Adrenal gland (tissue), 12 donors: ENCODE results near the gene ERG28. TPM values are rescaled to one million over a fixed set of nuclear protein-coding genes. Genes with fewer than 3 reads are reported as not detected.

Experiments used
- DNase-seq, 7 donors: peaks; one replicate each; pipeline ENCODE4 v3.0.0-alpha.2; 2019 to 2020
- H3K27ac ChIP-seq, 5 donors: fragments of 200-600 bp; sonication (generic) in 4 of 5; 1 replicate in 3 of 5; 2 replicates in 2 of 5; pipeline versions ENCODE4 v1.5.1 to v1.8.0; 2016 to 2020; ENCODE audit warnings: mild to moderate bottlenecking in 1 of 5
- H3K27me3 ChIP-seq: fragments of 200-600 bp; 2 replicates; pipeline ENCODE4 v1.8.0; 2021
- H3K36me3 ChIP-seq, 2 donors: fragments of 200-600 bp; replicated peaks in 1 of 2; 1 replicate in 1 of 2; 2 replicates in 1 of 2; pipeline versions ENCODE4 v1.5.1 to v1.8.0; 2018 to 2022
- H3K4me1 ChIP-seq, 2 donors: fragments of 200-600 bp; replicated peaks in 1 of 2; 1 replicate in 1 of 2; 2 replicates in 1 of 2; pipeline versions ENCODE4 v1.5.1 to v1.8.0; 2018 to 2021
- H3K4me3 ChIP-seq, 4 donors: fragments of 200-600 bp; sonication (generic) in 3 of 4; one replicate each; pipeline ENCODE4 v1.5.1; 2016 to 2018
- H3K9me3 ChIP-seq, 3 donors: fragments of 200-600 bp; sonication (generic) in 1 of 3; replicated peaks in 1 of 3; 1 replicate in 2 of 3; 2 replicates in 1 of 3; pipeline versions ENCODE4 v1.5.1 to v1.8.0; 2016 to 2021
- CTCF ChIP-seq, 6 experiments: fragments of 450-650 bp in 4 of 6; fragments of 200-600 bp in 2 of 6; sonication (generic) in 1 of 6; IDR thresholded peaks; 1 replicate in 5 of 6; 2 replicates in 1 of 6; pipeline versions ENCODE4 v1.5.1 to v1.8.0; 2016 to 2021; ENCODE audit warnings: antibody characterized with exemption in 6 of 6, mild to moderate bottlenecking in 2 of 6, moderate library complexity in 1 of 6
- POLR2A ChIP-seq, 2 donors: fragments of 450-650 bp; IDR thresholded peaks; one replicate each; pipeline ENCODE4 v1.6.1; 2017; ENCODE audit warnings: antibody characterized with exemption in 2 of 2, mild to moderate bottlenecking in 2 of 2, moderate library complexity in 1 of 2
- WGBS, 4 donors: extraction: QIAGEN DNeasy Blood & Tissue Kit in 2 of 4; methylation state at CpG; one replicate each; pipeline versions ENCODE4 v1.1.5 to v1.1.7; 2013 to 2017; 5-methylcytosine and 5-hydroxymethylcytosine counted together
- intact Hi-C, 2 donors: fragments of 100-400 bp; cut with DNase I; formaldehyde crosslinking; loops; one replicate each; pipeline versions ENCODE4 v1.14.1 to v1.15.0; 2022 to 2023
- polyA plus RNA-seq, 3 donors: library from polyadenylated mRNA; stranded (reverse); fragments of 200-250 nt in 2 of 3; fragments of 350-450 nt in 1 of 3; fragmentation: Illumina TruSeq in 1 of 3; extraction: RNeasy Lipid Tissue Mini Kit (QIAGEN cat#74804) in 1 of 3; gene quantifications; one replicate each; pipeline ENCODE4 v1.2.3, GENCODE V29; 2013 to 2014
- total RNA-seq, 9 donors: library from RNA; depleted of rRNA in 4 of 9; stranded (reverse); fragments of >200 nt in 4 of 9; fragments of 120-200 nt in 1 of 9; fragmentation: NEBNext Ultra II Directional in 1 of 9; extraction: Animal tissue kit (Norgen Biotek cat#: 25700) in 1 of 9; gene quantifications; one replicate each; pipeline versions ENCODE4 v1.1.0 to v1.2.4, GENCODE V29; 2013 to 2023
- donor health status: healthy with polysubstance abuse.
- donor health status: Bipolar disorder and iron deficiency.
- donor health status: DM: yes; HTN: yes; CAD: no.
- donor health status: DM: no; HTN: no; CAD: no.
- donor health status: DM: no; HTN: no; CAD: no.
- donor health status: DM: yes; HTN: yes; CAD: no.

ERG28 gene
- total and polyA plus RNA-seq, 12 donors: 12.1 to 106 (median 29.7) TPM

- TF ChIP-seq POLR2A (IDR thresholded peaks at IDR 0.05) (no peak), CTCF (IDR thresholded peaks at IDR 0.05) (no peak)
- Histone ChIP-seq H3K36me3 (peaks cover 0 to 3% of the 10 kb centered on the region in 2 donors), H3K27ac (peak overlapping the region; percentile 9 to 87 (median 69)), H3K9me3 (no peaks in the 10 kb centered on the region), H3K4me3 (peak overlapping the region; percentile 49 to 89 (median 68)), H3K4me1 (peaks cover 18 to 45% of the 10 kb centered on the region in 2 donors), H3K27me3 (no peaks in the 10 kb centered on the region)
- WGBS, 4 donors: 0% methylated on average over 3 to 18 of the region's 18 CpGs
- no peak for DNase-seq
- intact Hi-C loops: no loop called here
Observed at GRCh38 chr14:75661499-75661814, 781 bp upstream of the ERG28 start.

DNA sequence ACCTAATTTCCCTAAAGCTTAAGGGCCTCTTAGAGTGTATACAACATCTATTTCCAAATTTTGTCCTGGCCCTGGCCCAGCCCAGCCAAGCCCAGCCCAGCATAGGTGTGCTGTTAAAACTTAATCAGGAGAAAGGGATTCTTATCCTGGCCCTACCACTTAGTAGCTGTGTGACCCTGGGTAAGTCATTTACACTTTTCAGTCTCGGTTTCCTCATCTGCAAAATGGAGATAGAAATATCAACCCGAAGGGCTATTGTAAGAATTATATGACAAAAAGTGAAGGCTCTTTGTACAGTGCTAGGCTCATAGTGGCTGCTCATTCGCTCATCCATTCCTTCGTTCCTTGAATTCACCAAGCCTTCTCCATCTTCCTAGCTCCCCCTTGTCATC is 442 bp downstream of the ERG28 start:
- H3K4me3 ChIP-seq: peak overlapping the region; percentile 26 to 89 (median 40)
- H3K9me3 ChIP-seq: no peaks in the 10 kb centered on the region
- TF ChIP-seq POLR2A (IDR thresholded peaks at IDR 0.05) (no peak), CTCF (IDR thresholded peaks at IDR 0.05) (no peak)
- intact Hi-C loops: no loop called here
- 11 to 18% (median 13%) methylated on average over 4 of the region's 4 CpGs for WGBS, 4 donors
- peaks cover 0 to 7% of the 10 kb centered on the region in 2 donors for H3K36me3 ChIP-seq
- H3K27me3 ChIP-seq: no peaks in the 10 kb centered on the region
- H3K27ac ChIP-seq: peak overlapping the region; percentile 14 to 82 (median 69)
- peaks cover 18 to 46% of the 10 kb centered on the region in 2 donors for H3K4me1 ChIP-seq
- DNase-seq: no peak

DNA sequence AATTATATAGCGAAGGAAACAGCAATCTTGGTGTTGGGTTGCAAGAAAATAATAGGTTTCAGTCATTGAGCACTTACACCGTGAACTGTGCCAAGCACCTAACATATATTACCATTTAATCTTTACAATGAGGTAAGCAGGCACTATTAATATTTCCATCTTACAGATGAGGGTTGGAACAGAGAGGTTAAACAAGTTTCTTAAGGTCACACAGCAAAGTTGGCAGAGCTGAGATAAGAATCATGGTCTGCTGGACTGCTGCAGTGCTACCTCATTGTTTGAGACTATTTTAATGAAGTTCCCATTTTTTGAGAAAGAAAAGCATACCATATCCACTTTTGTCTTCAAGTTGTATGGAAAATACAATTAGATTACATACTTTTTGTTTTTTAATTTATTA is 1.7 kb downstream of the ERG28 start:
- 88 to 95% (median 93%) methylated on average over 2 of the region's 2 CpGs for WGBS, 4 donors
- H3K4me1 ChIP-seq: peaks cover 18 to 49% of the 10 kb centered on the region in 2 donors
- DNase-seq: no peak
- H3K9me3 ChIP-seq: no peaks in the 10 kb centered on the region
- H3K4me3 ChIP-seq: no peak overlapping the region
- no peaks in the 10 kb centered on the region for H3K27me3 ChIP-seq
- intact Hi-C loops: no loop called here
- peak overlapping the region in 1 of 5 donors; percentile 40 for H3K27ac ChIP-seq
- TF ChIP-seq POLR2A (IDR thresholded peaks at IDR 0.05) (no peak), CTCF (IDR thresholded peaks at IDR 0.05) (no peak)
- H3K36me3 ChIP-seq: peaks cover 0 to 17% of the 10 kb centered on the region in 2 donors

DNA sequence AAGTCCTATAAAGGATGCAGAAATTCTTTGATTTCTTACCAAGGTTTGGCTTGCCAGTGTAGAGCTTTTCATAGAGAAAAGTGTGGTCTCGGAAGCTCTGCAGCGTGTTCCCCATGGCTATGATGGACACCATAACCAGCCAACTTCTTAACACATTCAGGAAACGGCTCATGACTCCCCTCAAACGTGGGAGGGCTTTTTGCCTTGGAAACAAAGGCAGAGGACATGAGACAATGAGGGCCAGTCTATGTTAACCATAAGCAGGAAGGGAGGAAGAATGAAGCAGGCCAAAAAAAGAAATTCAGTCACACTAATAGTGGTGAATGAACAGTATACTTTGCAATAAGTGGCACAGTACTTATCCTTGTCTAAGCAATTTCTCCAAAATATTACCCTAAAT is 3.3 kb downstream of the ERG28 start:
- TF ChIP-seq CTCF (IDR thresholded peaks at IDR 0.05) (no peak), POLR2A (IDR thresholded peaks at IDR 0.05) (no peak)
- intact Hi-C loops: no loop called here
- H3K4me3 ChIP-seq: no peak overlapping the region
- H3K4me1 ChIP-seq: peaks cover 18 to 55% of the 10 kb centered on the region in 2 donors
- H3K36me3 ChIP-seq: peaks cover 0 to 18% of the 10 kb centered on the region in 2 donors
- peak overlapping the region in 1 of 5 donors; percentile 6 for H3K27ac ChIP-seq
- no peak for DNase-seq
- no peaks in the 10 kb centered on the region for H3K9me3 ChIP-seq
- no peaks in the 10 kb centered on the region for H3K27me3 ChIP-seq
- 68 to 80% (median 74%) methylated on average over 4 of the region's 4 CpGs for WGBS, 4 donors
